G401 (cell line): ENCODE data around the gene HIVEP1. TPM values are rescaled to one million over a fixed set of nuclear protein-coding genes. Genes with fewer than 3 reads are reported as not detected.

Source experiments
- DNase-seq: peaks from one replicate; pipeline ENCODE4 v3.0.0-alpha.2; 2015; ENCODE audit warnings: low spot score
- in situ Hi-C: cut with HindIII; loops from 2 replicates; pipeline ENCODE4 v1.10.0; 2016; ENCODE audit warnings: low sequenced_read_pairs, mixed read lengths
- total RNA-seq: library from RNA; depleted of rRNA; stranded (reverse); fragments of >200 nt; shearing (Covaris generic); gene quantifications from 2 replicates; pipeline ENCODE4 v1.2.3, GENCODE V29; 2014

The HIVEP1 gene
- total RNA-seq, 1 experiment from 2014 or later = 4.3 TPM

- in situ Hi-C loops = no loop called here
- no peak for DNase-seq
Observed at GRCh38 chr6:12013307-12013719, 1.2 kb downstream of the HIVEP1 start.

DNA sequence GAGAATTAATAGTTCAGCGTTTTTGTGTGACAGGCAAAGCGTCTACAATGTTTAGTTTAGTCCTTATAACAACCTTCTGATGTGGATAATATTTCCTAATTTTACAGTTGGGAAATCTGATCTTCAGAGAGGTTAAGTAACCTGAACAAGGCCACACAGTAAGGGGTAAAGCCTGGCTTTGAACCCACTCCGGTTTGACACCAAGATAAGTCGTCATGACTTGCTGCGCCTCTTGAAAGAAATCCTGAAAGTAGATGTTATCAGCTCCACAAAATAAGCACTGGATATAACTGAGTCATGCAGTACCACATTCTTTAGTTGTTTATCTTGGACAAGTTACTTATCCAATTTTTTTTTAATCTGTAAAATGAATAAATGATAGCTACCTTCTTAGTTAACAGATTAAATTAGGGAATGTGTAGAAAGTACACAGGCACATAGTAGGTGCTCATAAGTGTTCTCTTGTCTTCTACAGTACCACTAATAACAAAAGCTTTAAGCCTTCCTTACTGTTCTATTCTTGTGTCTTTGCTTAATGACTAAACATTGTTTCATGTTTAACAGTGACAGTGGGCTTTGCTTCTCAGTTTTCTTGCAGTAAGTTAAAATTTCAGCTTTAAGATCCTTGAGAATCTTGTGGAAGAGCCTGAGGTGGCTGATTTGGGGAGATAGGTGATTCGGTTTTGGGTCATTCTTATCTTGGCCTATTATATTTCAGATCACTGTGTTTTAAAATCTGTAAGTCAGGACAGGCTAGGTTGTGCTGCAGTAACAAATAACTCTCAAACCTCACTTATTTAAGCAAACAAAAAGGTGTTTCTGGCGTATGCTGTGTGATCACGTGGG, 2.1 kb downstream of the HIVEP1 start:
- in situ Hi-C loops = no loop called here
- no peak for DNase-seq

- in situ Hi-C loops = no loop called here
- no peak for DNase-seq
Observed at GRCh38 chr6:12014873-12015149, 2.7 kb downstream of the HIVEP1 start.

- in situ Hi-C loops = no loop called here
- no peak for DNase-seq
Observed at GRCh38 chr6:12017263-12017662, 5.2 kb downstream of the HIVEP1 start.

DNA sequence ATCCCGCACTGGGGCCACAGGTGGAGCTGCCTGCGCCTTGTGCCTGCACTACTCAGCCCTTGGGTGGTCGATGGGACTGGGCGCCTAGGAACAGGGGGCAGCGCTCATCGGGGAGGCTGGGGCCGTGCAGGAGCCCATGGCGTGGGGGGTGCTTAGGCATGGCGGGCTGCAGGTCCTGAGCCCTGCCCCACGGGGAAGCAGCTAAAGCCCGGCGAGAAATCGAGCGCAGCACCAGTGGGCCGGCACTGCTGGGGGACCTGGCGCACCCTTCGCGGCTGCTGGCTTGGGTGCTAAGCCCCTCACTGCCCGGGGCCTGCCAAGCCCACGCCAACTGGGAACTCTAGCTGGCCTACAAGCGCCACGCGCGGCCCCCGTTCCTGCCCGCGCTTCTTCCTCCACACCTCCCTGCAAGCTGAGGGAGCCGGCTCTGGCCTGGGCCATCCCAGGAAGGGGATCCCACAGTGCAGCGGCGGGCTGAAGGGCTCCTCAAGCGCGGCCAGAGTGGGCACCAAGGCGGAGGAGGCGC, 5.8 kb downstream of the HIVEP1 start:
- in situ Hi-C loops = no loop called here

DNA sequence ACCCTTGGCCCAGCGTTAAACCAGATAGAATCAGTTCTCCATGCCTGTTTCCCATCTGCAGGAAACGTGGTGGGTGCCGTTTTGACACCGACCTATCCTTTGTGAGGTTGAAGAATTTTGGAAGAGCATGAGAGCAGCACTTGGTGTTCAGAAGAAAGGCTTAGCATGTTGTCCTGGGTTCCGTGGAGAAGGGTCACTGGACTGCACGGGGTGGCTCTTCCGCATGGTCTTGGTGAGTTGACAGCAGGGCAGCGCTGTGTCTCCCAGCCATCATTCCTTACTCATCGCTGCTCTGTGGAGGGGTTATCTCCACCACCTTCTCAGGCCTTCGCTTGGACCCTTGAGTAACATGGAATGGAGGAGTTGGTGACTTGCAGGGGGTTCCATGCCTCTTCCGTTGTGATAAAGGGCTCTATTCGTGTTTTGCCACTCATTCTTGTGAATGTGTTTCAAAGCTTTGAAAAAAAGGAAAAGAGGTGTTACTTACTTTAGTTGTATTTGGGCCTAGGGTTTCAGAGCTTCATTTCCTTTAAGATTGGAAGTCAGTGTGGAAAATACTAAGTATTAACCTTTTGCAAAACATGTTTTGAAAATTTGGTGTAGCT, 8.2 kb downstream of the HIVEP1 start:
- in situ Hi-C loops = no loop called here
- no peak for DNase-seq

More for the DNA sequence above, 5.8 kb downstream of the HIVEP1 start:
- DNase-seq = no peak

- no peak for DNase-seq
- in situ Hi-C loops = no loop called here
Observed at GRCh38 chr6:12022481-12022880, 10.4 kb downstream of the HIVEP1 start.

GRCh38 chr6:12022953-12023388, 10.9 kb downstream of the HIVEP1 start:
- in situ Hi-C loops = no loop called here
- no peak for DNase-seq

- in situ Hi-C loops = no loop called here
- DNase-seq = no peak
Observed at GRCh38 chr6:12024216-12024615, 12.1 kb downstream of the HIVEP1 start.

GRCh38 chr6:12024699-12025434, 12.8 kb downstream of the HIVEP1 start:
- in situ Hi-C loops = no loop called here
- no peak for DNase-seq

DNA sequence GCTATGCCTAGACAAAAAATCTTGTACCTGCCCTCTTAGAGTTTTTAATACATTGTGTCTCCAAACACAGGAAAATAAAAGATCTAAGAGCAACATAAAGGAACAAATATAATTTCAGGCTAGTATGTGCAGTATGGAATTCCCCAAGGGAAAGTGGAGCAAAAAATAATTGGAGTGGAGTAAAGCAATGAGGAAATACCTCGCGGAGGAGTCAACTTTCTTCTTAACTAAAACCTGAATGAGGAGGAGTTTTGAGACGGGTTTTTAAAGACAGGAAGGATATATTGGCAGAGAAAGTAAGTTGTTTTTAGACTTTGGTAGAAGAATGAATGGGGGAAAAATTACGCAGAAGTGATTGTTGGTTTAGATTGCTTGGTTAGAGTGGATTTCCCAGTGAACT, 14.0 kb downstream of the HIVEP1 start:
- in situ Hi-C loops = no loop called here
- DNase-seq = no peak

DNA sequence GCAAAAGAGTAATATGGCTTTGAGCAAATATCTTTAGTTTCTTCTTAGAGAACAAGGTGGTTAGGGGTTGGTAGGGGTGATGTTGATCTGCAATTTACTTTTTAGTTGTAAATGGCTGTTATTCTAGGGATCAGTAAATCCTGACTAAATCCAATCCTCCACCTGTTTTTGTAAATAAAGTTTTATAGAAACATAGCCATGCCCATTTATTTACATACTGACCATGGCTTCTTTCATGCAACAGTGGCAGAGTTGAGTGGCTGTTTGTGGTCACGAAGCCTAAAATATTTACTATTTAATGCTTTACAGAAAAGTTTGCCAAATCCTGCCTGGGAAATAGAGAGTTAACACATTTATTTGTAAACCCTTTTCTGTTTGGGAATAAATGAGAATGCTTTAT, 14.7 kb downstream of the HIVEP1 start:
- in situ Hi-C loops = no loop called here
- no peak for DNase-seq

DNA sequence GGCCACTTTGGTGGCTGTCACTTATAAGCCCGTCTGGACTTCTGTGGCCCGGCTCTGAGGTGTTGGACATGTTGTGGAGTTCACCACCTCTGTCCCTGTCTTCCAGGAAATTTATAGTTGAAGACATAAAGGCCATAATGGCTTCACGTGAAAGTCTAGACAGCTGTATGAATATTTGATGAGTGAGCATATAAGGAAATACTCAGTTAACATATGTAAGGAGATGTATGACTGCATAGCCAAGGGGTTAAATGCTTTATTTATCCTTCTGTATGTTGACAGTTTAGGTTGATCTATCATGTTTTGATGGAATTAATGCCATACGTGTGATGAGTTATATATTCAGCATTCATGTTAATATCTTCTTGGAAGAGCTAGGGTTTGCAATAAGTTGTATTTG, 16.1 kb downstream of the HIVEP1 start:
- DNase-seq = no peak
- in situ Hi-C loops = no loop called here

GRCh38 chr6:12029979-12030737, 18.0 kb downstream of the HIVEP1 start:
- DNase-seq = no peak
- in situ Hi-C loops = no loop called here

- no peak for DNase-seq
- in situ Hi-C loops = no loop called here
Observed at GRCh38 chr6:12030993-12031550, 19.0 kb downstream of the HIVEP1 start.

- no peak for DNase-seq
- in situ Hi-C loops = no loop called here
Observed at GRCh38 chr6:12032783-12033573, 20.9 kb downstream of the HIVEP1 start.

- no peak for DNase-seq
- in situ Hi-C loops = no loop called here
Observed at GRCh38 chr6:12033770-12034169, 21.7 kb downstream of the HIVEP1 start.

DNA sequence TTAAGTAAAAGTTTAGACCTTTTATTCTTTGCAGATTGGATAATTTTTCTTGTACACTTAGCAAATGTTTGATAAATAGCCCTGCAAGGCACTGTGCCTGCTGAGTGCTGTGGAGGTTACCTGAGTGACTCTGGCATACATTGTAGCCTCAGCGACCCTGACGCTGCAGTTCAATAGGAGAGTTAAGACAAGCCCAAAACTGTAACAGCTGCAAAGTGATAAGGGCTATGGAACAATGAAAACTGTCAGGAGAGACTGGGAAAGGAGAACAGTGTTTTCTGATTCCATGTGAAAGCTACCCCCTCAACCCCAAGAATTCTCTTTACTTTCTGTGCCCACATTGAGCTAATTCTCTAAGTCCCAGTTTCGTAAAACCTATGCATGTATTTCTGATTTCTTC, 22.2 kb downstream of the HIVEP1 start:
- in situ Hi-C loops = no loop called here
- no peak for DNase-seq
